Measurements from ENCODE around the gene INPP5J.

The INPP5J gene

GRCh38 chr22:31124290-31124689 lies 1.5 kb downstream of the INPP5J start:
- no peak for DNase-seq (ENCODE audit: low read depth, low spot score)

GRCh38 chr22:31124811-31125465 lies 2.2 kb downstream of the INPP5J start:
- DNase-seq (ENCODE audit: low read depth, low spot score), result no peak

GRCh38 chr22:31125521-31126117 lies 2.9 kb downstream of the INPP5J start:
- DNase-seq (ENCODE audit: low read depth, low spot score), result no peak

GRCh38 chr22:31126128-31126868 lies 3.5 kb downstream of the INPP5J start:
- DNase-seq (ENCODE audit: low read depth, low spot score), result no peak

GRCh38 chr22:31126869-31127175 lies 4.1 kb downstream of the INPP5J start:
- DNase-seq (ENCODE audit: low read depth, low spot score), result no peak

- DNase-seq (ENCODE audit: low read depth, low spot score), result no peak
Measured at GRCh38 chr22:31127181-31127772, 4.5 kb downstream of the INPP5J start.

GRCh38 chr22:31128156-31128555 lies 5.4 kb downstream of the INPP5J start:
- DNase-seq (ENCODE audit: low read depth, low spot score), result no peak

- no peak for DNase-seq (ENCODE audit: low read depth, low spot score)
Measured at GRCh38 chr22:31130873-31131272, 8.1 kb downstream of the INPP5J start.

- no peak for DNase-seq (ENCODE audit: low read depth, low spot score)
Measured at GRCh38 chr22:31133911-31134310, 11.1 kb downstream of the INPP5J start.

GRCh38 chr22:31134688-31135087 lies 11.9 kb downstream of the INPP5J start:
- DNase-seq (ENCODE audit: low read depth, low spot score), result no peak

- DNase-seq (ENCODE audit: low read depth, low spot score), result no peak
Measured at GRCh38 chr22:31135706-31136105, 12.9 kb downstream of the INPP5J start.

- no peak for DNase-seq (ENCODE audit: low read depth, low spot score)
Measured at GRCh38 chr22:31136155-31136554, 13.4 kb downstream of the INPP5J start.

- DNase-seq (ENCODE audit: low read depth, low spot score), result no peak
Measured at GRCh38 chr22:31136711-31137110, 13.9 kb downstream of the INPP5J start.

GRCh38 chr22:31137721-31138120 lies 15.0 kb downstream of the INPP5J start:
- no peak for DNase-seq (ENCODE audit: low read depth, low spot score)

- DNase-seq (ENCODE audit: low read depth, low spot score), result no peak
Measured at GRCh38 chr22:31138126-31138525, 15.4 kb downstream of the INPP5J start.

- DNase-seq (ENCODE audit: low read depth, low spot score), result no peak
Measured at GRCh38 chr22:31139066-31139465, 16.3 kb downstream of the INPP5J start.

GRCh38 chr22:31139866-31140716 lies 17.3 kb downstream of the INPP5J start, which contains the start of gene PLA2G3:
Gene PLA2G3, minus strand, starts transcription at chr22:31140508. Its CDS starts 154 bp downstream, at chr22:31140354.
- DNase-seq (ENCODE audit: low read depth, low spot score), result peak; percentile 62

- no peak for DNase-seq (ENCODE audit: low read depth, low spot score)
Measured at GRCh38 chr22:31140746-31141145, 18.0 kb downstream of the INPP5J start.

- DNase-seq (ENCODE audit: low read depth, low spot score), result no peak
Measured at GRCh38 chr22:31141551-31141950, 18.8 kb downstream of the INPP5J start.

- DNase-seq (ENCODE audit: low read depth, low spot score), result no peak
Measured at GRCh38 chr22:31142285-31142684, 19.5 kb downstream of the INPP5J start.

- DNase-seq (ENCODE audit: low read depth, low spot score), result no peak
Measured at GRCh38 chr22:31143038-31143437, 20.3 kb downstream of the INPP5J start.

- no peak for DNase-seq (ENCODE audit: low read depth, low spot score)
Measured at GRCh38 chr22:31143537-31143936, 20.8 kb downstream of the INPP5J start.
